ENCODE measurements around the gene TOLLIP.

- no peak for TF ChIP-seq CTCF (conservative IDR thresholded peaks at IDR 0.05; ENCODE audit: low read depth, low read length)
- no peak for TF ChIP-seq MAZ (IDR thresholded peaks at IDR 0.05; ENCODE audit: borderline replicate concordance, low read depth, low read length)
- no peak for TF ChIP-seq MXI1 (IDR thresholded peaks at IDR 0.05; ENCODE audit: borderline replicate concordance, low read depth, low read length)
- no peak for TF ChIP-seq USF2 (IDR thresholded peaks at IDR 0.05; ENCODE audit: low read depth, low read length)
- no peak for TF ChIP-seq RFX5 (IDR thresholded peaks at IDR 0.05; ENCODE audit: low read depth, low read length)
- no peak for TF ChIP-seq SMC3 (IDR thresholded peaks at IDR 0.05; ENCODE audit: low read depth, low read length)
- TF ChIP-seq MAFK (IDR thresholded peaks at IDR 0.05; ENCODE audit: low read depth, low read length), result no peak
- no peak for TF ChIP-seq CHD1 (IDR thresholded peaks at IDR 0.05; ENCODE audit: low read depth, low read length)
- no peak for TF ChIP-seq ELK1 (IDR thresholded peaks at IDR 0.05; ENCODE audit: borderline replicate concordance, low read depth, low read length)
- no peak for TF ChIP-seq CEBPB (IDR thresholded peaks at IDR 0.05; ENCODE audit: low read depth, low read length)
- TF ChIP-seq POLR2A (IDR thresholded peaks at IDR 0.05; ENCODE audit: low read depth, low read length), result no peak
- TF ChIP-seq RCOR1 (IDR thresholded peaks at IDR 0.05; ENCODE audit: insufficient replicate concordance, low read length), result no peak
- no peak for TF ChIP-seq RAD21 (IDR thresholded peaks at IDR 0.05; ENCODE audit: low read length)
- no peak for TF ChIP-seq FOS (IDR thresholded peaks at IDR 0.05; ENCODE audit: low read depth, low read length)
These were observed 36.9 kb downstream of the TOLLIP start for GRCh38 chr11:1272531-1272930.

Data from IMR-90 (cell line).